HUES48 (cell line): ENCODE results near the gene NUP43.
A peak's percentile ranks its signal among the peaks of the same experiment; 100 is the strongest.

Source experiments
- H3K27ac ChIP-seq: one replicate; pipeline ENCODE4 v1.7.0; 2013; ENCODE audit warnings: low read depth, low read length, inconsistent platforms
- H3K27me3 ChIP-seq: 2 replicates; pipeline ENCODE4 v1.6.1; 2013; ENCODE audit warnings: mild to moderate bottlenecking, low read length; ENCODE audit not compliant: control insufficient read depth, insufficient read depth
- H3K36me3 ChIP-seq: 2 replicates; pipeline ENCODE4 v1.6.1; 2013; ENCODE audit warnings: low read length; ENCODE audit not compliant: control insufficient read depth, insufficient read depth
- H3K4me1 ChIP-seq: 2 replicates; pipeline ENCODE4 v1.6.1; 2013; ENCODE audit warnings: mild to moderate bottlenecking, low read length; ENCODE audit not compliant: control insufficient read depth, insufficient read depth
- H3K4me3 ChIP-seq: 2 replicates; pipeline ENCODE4 v1.5.1; 2013; ENCODE audit warnings: mild to moderate bottlenecking, low read depth, low read length
- H3K9ac ChIP-seq: 2 replicates; pipeline ENCODE4 v1.6.1; 2013; ENCODE audit warnings: mild to moderate bottlenecking, low read depth, low read length, moderate library complexity
- H3K9me3 ChIP-seq: 2 replicates; pipeline ENCODE4 v1.6.1; 2013; ENCODE audit warnings: low read length; ENCODE audit not compliant: control insufficient read depth, insufficient read depth

The NUP43 gene, protein sequence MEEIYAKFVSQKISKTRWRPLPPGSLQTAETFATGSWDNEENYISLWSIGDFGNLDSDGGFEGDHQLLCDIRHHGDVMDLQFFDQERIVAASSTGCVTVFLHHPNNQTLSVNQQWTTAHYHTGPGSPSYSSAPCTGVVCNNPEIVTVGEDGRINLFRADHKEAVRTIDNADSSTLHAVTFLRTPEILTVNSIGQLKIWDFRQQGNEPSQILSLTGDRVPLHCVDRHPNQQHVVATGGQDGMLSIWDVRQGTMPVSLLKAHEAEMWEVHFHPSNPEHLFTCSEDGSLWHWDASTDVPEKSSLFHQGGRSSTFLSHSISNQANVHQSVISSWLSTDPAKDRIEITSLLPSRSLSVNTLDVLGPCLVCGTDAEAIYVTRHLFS

DNA sequence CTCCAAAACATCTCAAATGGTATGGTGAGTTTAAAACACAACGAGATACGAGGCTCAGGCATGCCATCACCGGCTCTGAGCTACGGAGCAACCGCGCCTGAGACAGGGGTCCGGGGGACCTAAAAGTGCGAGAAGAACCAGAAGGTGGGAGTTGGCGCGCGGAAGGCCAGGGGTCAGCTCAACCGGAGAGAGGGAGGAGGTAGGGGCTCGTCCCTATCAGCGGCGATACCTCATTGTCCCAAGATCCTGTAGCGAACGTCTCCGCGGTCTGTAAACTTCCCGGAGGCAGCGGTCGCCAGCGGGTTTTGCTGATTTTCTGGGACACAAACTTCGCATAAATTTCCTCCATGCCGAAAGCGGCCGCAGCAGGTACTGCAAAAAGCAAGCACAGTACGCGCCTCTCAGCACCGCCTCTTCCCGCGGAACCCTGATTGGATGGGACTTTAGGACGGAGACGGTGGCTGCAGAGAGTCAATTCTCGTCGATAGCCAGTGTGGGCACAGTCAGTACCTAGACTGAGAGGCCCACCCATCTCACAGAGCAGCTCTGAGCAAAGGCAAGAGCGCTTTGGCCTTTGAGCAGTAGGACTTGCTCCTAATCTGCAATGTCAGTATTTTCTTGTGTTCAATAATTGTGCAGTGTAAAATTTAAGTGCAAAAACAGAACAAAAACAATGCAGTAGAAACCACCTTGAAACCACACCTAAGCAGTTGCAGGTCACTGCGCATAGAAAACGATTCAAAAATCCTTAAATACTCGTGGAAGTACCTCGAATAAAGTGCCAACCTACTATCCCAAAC is at the start of gene NUP43:
Gene NUP43 (minus strand): TSS at position 383 of the 800 bp plus-strand sequence. CDS start 34 bp downstream, at position 349.
- peaks cover 23% of the 10 kb centered on the region for H3K36me3 ChIP-seq
- H3K27me3 ChIP-seq = no peaks in the 10 kb centered on the region
- H3K9me3 ChIP-seq = no peaks in the 10 kb centered on the region
- 0 out of 2 replicates have a peak, but pooled peaks cover 14% of the 10 kb centered on the region for H3K4me1 ChIP-seq
- peak within 1 kb of the TSS; percentile 84 for H3K9ac ChIP-seq
- H3K4me3 ChIP-seq = peak within 1 kb of the TSS; percentile 92
- peak within 1 kb of the TSS; percentile 91 for H3K27ac ChIP-seq

DNA sequence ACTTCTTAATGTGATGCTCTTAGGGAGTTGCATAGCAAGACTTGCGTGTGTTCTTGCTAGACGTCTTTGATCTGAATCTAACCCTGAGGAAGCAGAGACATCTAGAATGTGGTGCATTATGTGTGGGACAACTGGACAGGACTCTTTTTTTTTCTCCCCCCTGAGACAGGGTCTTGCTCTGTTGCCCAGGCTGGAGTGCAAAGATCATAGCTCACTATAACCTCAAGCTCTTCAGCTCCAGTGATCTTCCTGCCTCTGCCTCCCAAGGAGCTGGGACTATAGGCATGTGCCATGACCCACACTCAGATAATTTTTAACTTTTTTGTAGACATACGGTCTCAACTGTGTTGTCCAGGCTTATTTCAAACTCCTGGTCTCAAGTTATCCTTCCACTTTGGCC is 37.2 kb upstream of the NUP43 start:
- H3K36me3 ChIP-seq = peaks cover 28% of the 10 kb centered on the region
- no peaks in the 10 kb centered on the region for H3K9me3 ChIP-seq
- no peak overlapping the region for H3K27ac ChIP-seq
- no peaks in the 10 kb centered on the region for H3K27me3 ChIP-seq
- H3K9ac ChIP-seq = no peak overlapping the region
- H3K4me3 ChIP-seq = no peak overlapping the region
- no peaks in the 10 kb centered on the region for H3K4me1 ChIP-seq

DNA sequence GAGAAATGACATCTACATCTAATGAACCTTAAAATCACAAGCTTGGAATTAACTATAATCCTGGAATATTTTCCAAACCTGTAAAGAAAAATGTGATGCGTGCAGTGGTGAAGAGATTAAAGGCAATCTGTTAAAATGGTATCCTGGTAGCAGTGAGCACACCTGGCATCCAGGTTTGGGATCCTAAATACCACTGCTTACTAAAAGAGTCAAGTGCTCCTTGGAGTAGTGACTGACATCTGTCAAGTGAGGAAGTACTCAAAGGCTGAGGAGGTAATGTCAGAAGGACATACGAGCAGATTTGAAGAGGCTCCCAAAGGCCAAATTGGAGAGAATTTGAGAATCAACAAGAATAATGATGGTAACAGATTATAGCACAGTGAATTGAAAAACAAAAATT is 36.0 kb upstream of the NUP43 start:
- no peaks in the 10 kb centered on the region for H3K27me3 ChIP-seq
- H3K4me1 ChIP-seq = no peaks in the 10 kb centered on the region
- H3K36me3 ChIP-seq = peaks cover 31% of the 10 kb centered on the region
- no peak overlapping the region for H3K4me3 ChIP-seq
- no peak overlapping the region for H3K27ac ChIP-seq
- H3K9ac ChIP-seq = no peak overlapping the region
- no peaks in the 10 kb centered on the region for H3K9me3 ChIP-seq

DNA sequence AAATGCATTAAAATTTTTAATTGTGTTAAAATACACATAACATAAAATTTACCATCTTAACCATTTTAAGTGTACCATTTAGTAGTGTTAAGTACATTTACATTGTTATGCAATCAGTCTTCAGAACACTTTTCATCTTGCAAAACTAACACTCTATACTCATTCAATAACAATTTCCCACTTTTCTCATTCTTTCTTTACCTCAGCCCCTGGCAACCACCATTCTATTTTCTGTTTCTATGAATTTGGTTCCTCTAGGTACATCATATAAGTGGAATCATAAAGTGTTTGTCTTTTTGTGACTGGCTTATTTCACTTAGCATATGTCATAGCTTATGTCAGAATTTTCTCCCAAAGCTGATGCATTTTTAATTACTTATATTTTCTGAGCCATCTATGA is 35.4 kb upstream of the NUP43 start:
- H3K9ac ChIP-seq = no peak overlapping the region
- H3K27ac ChIP-seq = no peak overlapping the region
- H3K27me3 ChIP-seq = no peaks in the 10 kb centered on the region
- H3K36me3 ChIP-seq = peaks cover 36% of the 10 kb centered on the region
- H3K9me3 ChIP-seq = no peaks in the 10 kb centered on the region
- no peak overlapping the region for H3K4me3 ChIP-seq
- H3K4me1 ChIP-seq = no peaks in the 10 kb centered on the region

DNA sequence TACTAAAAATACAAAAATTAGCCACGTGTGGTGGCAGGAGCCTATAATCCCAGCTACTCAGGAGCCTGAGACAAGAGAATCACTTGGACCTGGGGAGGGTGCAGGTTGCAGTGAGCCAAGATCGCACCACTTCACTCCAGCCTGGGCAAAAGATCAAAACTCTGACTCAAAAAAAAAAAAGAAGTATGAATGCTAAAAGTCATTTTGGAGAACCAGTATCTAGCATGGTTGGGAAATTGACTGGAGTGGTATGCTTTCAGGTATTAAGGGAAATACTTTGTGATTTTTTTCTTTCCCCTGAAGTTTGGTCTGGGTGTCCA is 33.3 kb upstream of the NUP43 start:
- H3K36me3 ChIP-seq = peaks cover 42% of the 10 kb centered on the region
- H3K4me3 ChIP-seq = no peak overlapping the region
- H3K4me1 ChIP-seq = no peaks in the 10 kb centered on the region
- no peak overlapping the region for H3K9ac ChIP-seq
- no peaks in the 10 kb centered on the region for H3K27me3 ChIP-seq
- no peaks in the 10 kb centered on the region for H3K9me3 ChIP-seq
- H3K27ac ChIP-seq = no peak overlapping the region

DNA sequence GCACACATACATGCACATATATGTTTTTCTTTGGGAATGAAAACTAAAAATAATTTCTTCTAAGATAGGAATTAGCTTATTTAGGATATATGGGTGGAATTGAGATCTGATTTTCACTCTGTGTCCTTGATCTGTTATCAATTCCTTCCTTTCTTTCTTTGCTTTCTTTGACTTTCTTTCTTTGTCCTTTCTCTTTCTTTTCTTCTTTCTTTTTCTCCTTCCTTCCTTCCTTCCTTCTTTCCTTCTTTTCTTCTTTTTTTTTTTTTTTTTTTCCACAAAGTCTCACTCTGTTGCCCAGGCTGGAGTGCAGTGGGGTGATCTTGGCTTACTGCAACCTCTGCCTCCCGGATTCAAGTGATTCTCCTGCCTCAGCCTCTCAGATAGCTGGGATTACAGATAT is 31.3 kb upstream of the NUP43 start:
- Histone ChIP-seq H3K4me3 (no peak overlapping the region), H3K9me3 (no peaks in the 10 kb centered on the region), H3K27ac (no peak overlapping the region), H3K9ac (no peak overlapping the region), H3K36me3 (peaks cover 42% of the 10 kb centered on the region), H3K27me3 (no peaks in the 10 kb centered on the region), H3K4me1 (no peaks in the 10 kb centered on the region)

DNA sequence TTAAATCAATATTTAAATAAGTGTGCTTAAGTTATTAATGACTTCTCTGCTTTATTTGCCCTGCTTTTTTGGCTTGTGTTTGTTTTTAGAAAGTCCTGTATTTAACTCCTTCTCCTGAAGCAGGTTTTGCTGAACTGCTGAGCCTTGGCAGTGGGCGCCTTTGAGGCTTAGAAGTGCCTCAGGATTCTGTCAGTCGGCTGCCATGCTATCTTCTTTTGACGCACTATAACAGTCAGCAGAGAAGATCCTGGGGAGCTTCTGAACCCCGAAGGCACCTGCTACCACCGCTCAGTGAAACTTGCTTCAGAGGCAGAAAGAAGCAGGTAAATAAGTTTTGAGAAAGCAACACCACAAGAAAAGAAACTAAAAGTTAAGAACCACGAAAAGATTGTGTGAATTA is 25.6 kb upstream of the NUP43 start:
- no peak overlapping the region for H3K9ac ChIP-seq
- no peak overlapping the region for H3K27ac ChIP-seq
- no peaks in the 10 kb centered on the region for H3K4me1 ChIP-seq
- no peaks in the 10 kb centered on the region for H3K9me3 ChIP-seq
- no peaks in the 10 kb centered on the region for H3K27me3 ChIP-seq
- H3K36me3 ChIP-seq = peaks cover 38% of the 10 kb centered on the region
- H3K4me3 ChIP-seq = no peak overlapping the region

DNA sequence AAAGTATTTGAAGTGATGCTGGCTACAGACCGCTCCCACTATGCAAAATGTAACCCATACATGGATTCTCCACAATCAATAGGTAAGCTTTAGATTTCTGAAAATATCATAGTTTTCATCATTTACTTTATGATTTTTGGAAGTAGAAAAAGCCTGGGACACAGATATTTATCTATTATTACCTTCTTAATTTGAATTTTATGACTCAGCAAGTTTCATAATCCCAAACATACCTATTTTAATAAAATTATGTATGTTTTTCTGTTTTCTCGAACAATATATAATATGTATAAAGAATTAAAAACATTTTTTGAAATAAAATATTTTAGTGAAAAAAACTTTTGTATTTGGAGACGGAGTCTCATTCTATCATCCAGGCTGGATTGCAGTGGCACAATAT is 24.9 kb upstream of the NUP43 start:
- Histone ChIP-seq H3K9ac (no peak overlapping the region), H3K4me3 (no peak overlapping the region), H3K27me3 (no peaks in the 10 kb centered on the region), H3K4me1 (no peaks in the 10 kb centered on the region), H3K36me3 (peaks cover 41% of the 10 kb centered on the region), H3K27ac (no peak overlapping the region), H3K9me3 (no peaks in the 10 kb centered on the region)

DNA sequence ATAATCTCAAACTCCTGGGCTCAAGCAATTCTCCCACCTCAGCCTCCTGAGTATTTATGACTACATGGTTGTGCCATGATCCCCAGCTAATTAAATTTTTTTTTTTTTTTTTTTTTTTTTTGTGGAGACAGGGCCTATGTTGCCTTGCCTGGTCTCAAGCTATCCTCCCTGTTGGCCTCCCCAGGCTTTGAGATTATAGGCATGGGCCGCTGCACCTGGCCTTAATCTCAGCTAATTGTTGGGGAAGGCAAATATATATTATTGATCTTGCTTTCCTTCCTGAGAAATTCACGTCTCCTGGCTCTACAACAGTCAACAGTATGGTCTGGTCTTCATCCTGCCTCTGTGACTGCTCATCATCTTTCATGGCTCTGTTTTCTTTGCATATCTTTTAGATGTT is 23.3 kb upstream of the NUP43 start:
- no peak overlapping the region for H3K9ac ChIP-seq
- H3K4me1 ChIP-seq = no peaks in the 10 kb centered on the region
- H3K9me3 ChIP-seq = 0 out of 2 replicates have a peak, but pooled peaks cover 2% of the 10 kb centered on the region
- H3K27ac ChIP-seq = no peak overlapping the region
- H3K27me3 ChIP-seq = no peaks in the 10 kb centered on the region
- H3K36me3 ChIP-seq = peaks cover 43% of the 10 kb centered on the region
- no peak overlapping the region for H3K4me3 ChIP-seq

DNA sequence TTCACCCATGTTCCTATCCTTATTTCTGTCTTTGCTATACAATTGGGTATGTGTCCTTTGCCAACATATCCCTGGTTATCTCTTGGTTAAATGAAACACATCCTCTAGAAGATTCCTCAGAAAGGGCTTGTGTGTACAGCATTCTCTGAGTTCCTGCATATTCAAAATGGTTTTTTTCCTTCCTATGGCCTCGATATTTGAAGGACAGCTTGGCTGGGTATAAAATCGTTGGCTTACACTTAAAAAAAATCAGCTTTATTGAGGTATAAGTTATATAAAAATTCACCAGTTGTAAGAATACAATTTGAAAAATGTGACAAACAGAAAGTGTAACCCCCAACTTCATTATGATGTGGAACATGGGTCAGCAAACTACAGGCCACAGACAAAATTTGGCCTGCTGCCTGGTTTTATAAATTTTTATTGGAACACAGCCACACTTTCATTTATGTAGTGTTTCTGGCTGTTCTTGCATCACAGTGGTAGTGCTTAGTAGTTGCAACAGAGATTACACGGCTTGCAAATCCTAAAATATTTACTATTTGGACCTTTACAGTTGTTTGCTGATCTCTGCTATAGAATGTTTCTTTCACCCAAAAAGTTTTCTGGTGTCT is 19.9 kb upstream of the NUP43 start:
- no peaks in the 10 kb centered on the region for H3K4me1 ChIP-seq
- H3K27me3 ChIP-seq = no peaks in the 10 kb centered on the region
- H3K27ac ChIP-seq = no peak overlapping the region
- H3K36me3 ChIP-seq = peaks cover 16% of the 10 kb centered on the region
- H3K4me3 ChIP-seq = no peak overlapping the region
- H3K9me3 ChIP-seq = 0 out of 2 replicates have a peak, but pooled peaks cover 2% of the 10 kb centered on the region
- no peak overlapping the region for H3K9ac ChIP-seq

DNA sequence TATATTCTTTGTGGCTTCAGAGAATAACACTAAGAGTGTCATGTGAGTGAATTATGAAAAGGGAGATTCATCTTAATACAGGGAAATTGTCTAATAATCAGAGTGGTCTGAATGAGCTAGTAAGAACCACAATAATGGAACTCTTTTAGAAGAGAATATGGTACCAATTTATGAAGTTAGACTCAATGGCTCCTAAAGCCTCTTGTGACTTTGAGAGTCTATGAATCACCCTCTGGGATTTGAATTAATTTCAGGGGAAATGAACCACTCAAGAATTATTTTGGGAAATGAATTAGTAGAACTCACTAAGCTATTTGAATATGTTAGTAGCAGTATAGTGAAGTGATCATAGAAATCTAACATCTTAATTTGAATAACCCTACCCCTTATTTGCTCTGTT is 17.5 kb upstream of the NUP43 start:
- H3K27me3 ChIP-seq = no peaks in the 10 kb centered on the region
- H3K27ac ChIP-seq = no peak overlapping the region
- H3K4me3 ChIP-seq = no peak overlapping the region
- H3K9me3 ChIP-seq = 0 out of 2 replicates have a peak, but pooled peaks cover 2% of the 10 kb centered on the region
- peaks cover 18% of the 10 kb centered on the region for H3K36me3 ChIP-seq
- H3K9ac ChIP-seq = no peak overlapping the region
- H3K4me1 ChIP-seq = no peaks in the 10 kb centered on the region
